Mammary epithelial cell (primary cell): ENCODE measurements around the gene PRKCA.

ENCODE experiments used
- CTCF ChIP-seq, 2 donors: IDR thresholded peaks in 1 of 2; conservative IDR thresholded peaks in 1 of 2; 2 replicates each; pipeline ENCODE4 v1.5.1; 2011 to 2012; ENCODE audit warnings: inconsistent platforms in 2 of 2, low read length in 2 of 2, mild to moderate bottlenecking in 2 of 2, control low read depth in 1 of 2, low read depth in 1 of 2; ENCODE audit not compliant: insufficient read depth in 1 of 2; ENCODE audit errors: extremely low read depth in 1 of 2
- EZH2 ChIP-seq: IDR thresholded peaks from 2 replicates; pipeline ENCODE4 v1.6.1; 2012; ENCODE audit warnings: low read length, inconsistent platforms, borderline replicate concordance

- TF ChIP-seq EZH2 (no peak), CTCF (conservative IDR thresholded peaks at IDR 0.05 in 1 of 2, IDR thresholded peaks at IDR 0.05 in 1 of 2; ENCODE audit: extremely low read depth in 1 of 2, insufficient read depth in 1 of 2, low read depth in 1 of 2, low read length in 2 of 2) (no peak)
These were observed 105.5 kb downstream of the PRKCA start for GRCh38 chr17:66407864-66408263.
